Spleen (tissue), 13 donors: ENCODE data around the gene RETREG2. TPM values are rescaled to one million over a fixed set of nuclear protein-coding genes. Genes with fewer than 3 reads are reported as not detected.

ENCODE experiments used
- DNase-seq: peaks from one replicate; pipeline ENCODE4 v3.0.0-alpha.2; 2020
- H3K27ac ChIP-seq, 8 donors: fragments of 200-600 bp; sonication (generic) in 7 of 8; 1 replicate in 4 of 8; 2 replicates in 4 of 8; pipeline versions ENCODE4 v1.5.0 to v1.8.0; 2016 to 2021; ENCODE audit warnings: inconsistent platforms in 4 of 8, mild to moderate bottlenecking in 4 of 8, moderate library complexity in 1 of 8
- H3K27me3 ChIP-seq, 7 donors: fragments of 200-600 bp; sonication (generic) in 6 of 7; replicated peaks in 1 of 7; 1 replicate in 4 of 7; 2 replicates in 3 of 7; pipeline versions ENCODE4 v1.5.0 to v1.8.0; 2016 to 2021; ENCODE audit warnings: inconsistent platforms in 3 of 7, mild to moderate bottlenecking in 1 of 7
- H3K36me3 ChIP-seq, 6 donors: fragments of 200-600 bp; sonication (generic) in 5 of 6; 1 replicate in 4 of 6; 2 replicates in 2 of 6; pipeline versions ENCODE4 v1.5.0 to v1.8.0; 2016 to 2021; ENCODE audit warnings: inconsistent platforms in 2 of 6
- H3K4me1 ChIP-seq, 6 donors: fragments of 200-600 bp; sonication (generic) in 5 of 6; 1 replicate in 3 of 6; 2 replicates in 3 of 6; pipeline versions ENCODE4 v1.5.0 to v1.8.0; 2016 to 2021; ENCODE audit warnings: inconsistent platforms in 3 of 6
- H3K4me3 ChIP-seq, 8 donors: fragments of 200-600 bp; sonication (generic) in 7 of 8; 1 replicate in 4 of 8; 2 replicates in 4 of 8; pipeline versions ENCODE4 v1.5.0 to v1.8.0; 2016 to 2021; ENCODE audit warnings: inconsistent platforms in 4 of 8, mild to moderate bottlenecking in 4 of 8, moderate library complexity in 2 of 8
- H3K9me3 ChIP-seq, 8 donors: fragments of 200-600 bp; sonication (generic) in 7 of 8; 1 replicate in 4 of 8; 2 replicates in 4 of 8; pipeline versions ENCODE4 v1.5.0 to v1.8.0; 2016 to 2021; ENCODE audit warnings: inconsistent platforms in 4 of 8
- CTCF ChIP-seq, 11 experiments: fragments of 200-600 bp in 7 of 11; fragments of 450-650 bp in 4 of 11; sonication (generic) in 4 of 11; IDR thresholded peaks in 8 of 11; conservative IDR thresholded peaks in 3 of 11; 1 replicate in 7 of 11; 2 replicates in 4 of 11; pipeline versions ENCODE4 v1.4.0 to v1.8.0; 2016 to 2021; ENCODE audit warnings: antibody characterized with exemption in 11 of 11, inconsistent platforms in 4 of 11, mild to moderate bottlenecking in 1 of 11
- POLR2A ChIP-seq, 3 donors: fragments of 450-650 bp; IDR thresholded peaks; one replicate each; pipeline ENCODE4 v1.5.1; 2017; ENCODE audit warnings: antibody characterized with exemption in 3 of 3, mild to moderate bottlenecking in 1 of 3
- POLR2AphosphoS5 ChIP-seq, 3 donors: sonication (generic); formaldehyde crosslinking; IDR thresholded peaks; one replicate each; pipeline ENCODE4 v1.5.1; 2017; ENCODE audit warnings: antibody characterized with exemption in 3 of 3
- WGBS, 5 donors: extraction: QIAGEN DNeasy Blood & Tissue Kit in 3 of 5; methylation state at CpG; one replicate each; pipeline versions ENCODE4 v1.1.5 to v1.1.7; 2013 to 2018; 5-methylcytosine and 5-hydroxymethylcytosine counted together
- intact Hi-C: fragments of 100-400 bp; cut with DNase I; formaldehyde crosslinking; loops from one replicate; pipeline ENCODE4 v1.15.0; 2023; ENCODE audit warnings: low total_unique reads
- long read RNA-seq, 2 donors: transcript quantifications; one replicate each; lab custom pipeline, GENCODE V29; 2026
- polyA plus RNA-seq, 3 donors: library from polyadenylated mRNA; stranded (reverse); fragments of 200-250 nt; gene quantifications; one replicate each; pipeline ENCODE4 v1.2.1, GENCODE V29; 2013
- total RNA-seq, 7 donors: library from RNA; depleted of rRNA in 3 of 7; stranded (reverse); fragments of >200 nt in 3 of 7; fragmentation: NEBNext Ultra II Directional in 4 of 7; extraction: Animal tissue kit (Norgen Biotek cat#: 25700) in 4 of 7; gene quantifications; one replicate each; pipeline versions ENCODE4 v1.1.0 to v1.2.1, GENCODE V29; 2016 to 2021
- donor health status: healthy with polysubstance abuse.
- donor health status: DM: no; HTN: no; CAD: no; lungs with moderate emphysema.
- donor health status: DM: no; HTN: no; CAD: no.
- donor health status: Bipolar disorder and iron deficiency.
- donor health status: healthy.
- donor health status: DM: no; HTN: no; CAD: no.
- donor health status: DM: yes; HTN: yes; CAD: no.

Gene RETREG2
- total RNA-seq (100 to 1,000 TPM in 2 of 7 donors, 10 to 100 TPM in 5; 51.5 to 101 (median 76.3) TPM), polyA plus RNA-seq (10 to 100 TPM; 30.0 to 47.2 (median 32.8) TPM)
- long read RNA-seq, donor 1, full-length matches to known transcripts = 15 of 95 reads
- long read RNA-seq, donor 1, partial matches to known transcripts = 80 of 95 reads
- long read RNA-seq, donor 1, other reads (novel, unspliced or antisense) = 0 of 95 reads
- long read RNA-seq, donor 2, full-length matches to known transcripts = 11 of 11 reads
- long read RNA-seq, donor 2, partial matches to known transcripts = 0 of 11 reads
- long read RNA-seq, donor 2, other reads (novel, unspliced or antisense) = 0 of 11 reads

- 0 to 1% (median 0%) methylated on average over 16 to 67 of the region's 67 CpGs for WGBS, 5 donors
- peak in 9 of 11 experiments; percentile 10 to 66 (median 51) for TF ChIP-seq CTCF (IDR thresholded peaks at IDR 0.05 in 8 of 11, conservative IDR thresholded peaks at IDR 0.05 in 3 of 11)
- TF ChIP-seq POLR2AphosphoS5 (IDR thresholded peaks at IDR 0.05) = peak; percentile 97 to 99 (median 99)
- peak; percentile 88 to 97 (median 90) for TF ChIP-seq POLR2A (IDR thresholded peaks at IDR 0.05)
- Histone ChIP-seq H3K9me3 (no peaks in the 10 kb centered on the region), H3K4me1 (peaks cover 20 to 87% (median 53%) of the 10 kb centered on the region in 6 donors), H3K27me3 (no peaks in the 10 kb centered on the region), H3K4me3 (peak within 1 kb of the TSS; percentile 59 to 95 (median 89)), H3K27ac (peak within 1 kb of the TSS; percentile 95 to 100 (median 99)), H3K36me3 (peaks cover 0 to 65% (median 58%) of the 10 kb centered on the region in 6 donors)
- DNase-seq = peak; percentile 95
- intact Hi-C loops = no loop called here
Observed at GRCh38 chr2:219177552-219178376, at the start of gene RETREG2. TSS of gene RETREG2 (plus strand) at chr2:219178275. CDS start at chr2:219178353, 78 bp downstream.

- Histone ChIP-seq H3K36me3 (peaks cover 0 to 20% (median 0%) of the 10 kb centered on the region in 6 donors), H3K9me3 (no peaks in the 10 kb centered on the region), H3K4me3 (no peak overlapping the region), H3K27ac (no peak overlapping the region), H3K27me3 (no peaks in the 10 kb centered on the region), H3K4me1 (peaks cover 0 to 12% (median 0%) of the 10 kb centered on the region in 6 donors)
- 37 to 53% (median 50%) methylated on average over 7 of the region's 7 CpGs for WGBS, 5 donors
- DNase-seq = no peak
- intact Hi-C loops = no loop called here
- no peak for TF ChIP-seq POLR2A (IDR thresholded peaks at IDR 0.05)
- TF ChIP-seq POLR2AphosphoS5 (IDR thresholded peaks at IDR 0.05) = no peak
- TF ChIP-seq CTCF (IDR thresholded peaks at IDR 0.05 in 8 of 11, conservative IDR thresholded peaks at IDR 0.05 in 3 of 11) = no peak
Observed at GRCh38 chr2:219128396-219128795, 49.7 kb upstream of the RETREG2 start.

GRCh38 chr2:219129589-219129988 lies 48.5 kb upstream of the RETREG2 start:
- no peak for DNase-seq
- WGBS, 5 donors = 96 to 98% (median 97%) methylated on average over 16 of the region's 16 CpGs
- H3K9me3 ChIP-seq = no peaks in the 10 kb centered on the region
- no peak overlapping the region for H3K27ac ChIP-seq
- H3K4me1 ChIP-seq = peaks cover 0 to 8% (median 0%) of the 10 kb centered on the region in 6 donors
- H3K27me3 ChIP-seq = no peaks in the 10 kb centered on the region
- H3K4me3 ChIP-seq = no peak overlapping the region
- TF ChIP-seq POLR2A (IDR thresholded peaks at IDR 0.05) (no peak), POLR2AphosphoS5 (IDR thresholded peaks at IDR 0.05) (no peak), CTCF (IDR thresholded peaks at IDR 0.05 in 8 of 11, conservative IDR thresholded peaks at IDR 0.05 in 3 of 11) (no peak)
- intact Hi-C loops = no loop called here
- peaks cover 0 to 20% (median 0%) of the 10 kb centered on the region in 6 donors for H3K36me3 ChIP-seq

GRCh38 chr2:219131327-219131726 lies 46.7 kb upstream of the RETREG2 start:
- Histone ChIP-seq H3K27me3 (no peaks in the 10 kb centered on the region), H3K4me1 (no peaks in the 10 kb centered on the region), H3K36me3 (peaks cover 0 to 30% (median 0%) of the 10 kb centered on the region in 6 donors), H3K9me3 (no peaks in the 10 kb centered on the region), H3K27ac (no peak overlapping the region), H3K4me3 (no peak overlapping the region)
- no peak for TF ChIP-seq CTCF (IDR thresholded peaks at IDR 0.05 in 8 of 11, conservative IDR thresholded peaks at IDR 0.05 in 3 of 11)
- no peak for TF ChIP-seq POLR2A (IDR thresholded peaks at IDR 0.05)
- TF ChIP-seq POLR2AphosphoS5 (IDR thresholded peaks at IDR 0.05) = no peak
- intact Hi-C loops = no loop called here
- no peak for DNase-seq
- WGBS, 5 donors = 86 to 95% (median 89%) methylated on average over 3 of the region's 3 CpGs
